Fibroblast of villous mesenchyme (primary cell): ENCODE measurements around the gene SLC24A4. TPM values are rescaled to one million over a fixed set of nuclear protein-coding genes. Genes with fewer than 3 reads are reported as not detected.

Source experiments
- DNase-seq: peaks from one replicate; pipeline ENCODE4 v3.0.0-alpha.2; 2010; ENCODE audit warnings: low read depth
- H3K4me3 ChIP-seq: 2 replicates; pipeline ENCODE4 v1.5.1; 2011; ENCODE audit warnings: low read depth, mild to moderate bottlenecking, low read length
- total RNA-seq: library from RNA; depleted of rRNA; stranded (reverse); fragments of >200 nt; gene quantifications from 2 replicates; pipeline ENCODE4 v1.2.3, GENCODE V29; 2012
- TF ChIP-seq, protein P1 (sequence below): IDR thresholded peaks from 2 replicates; pipeline ENCODE4 v1.5.1; 2012; ENCODE audit warnings: low read depth, mild to moderate bottlenecking, low read length; ENCODE audit not compliant: insufficient read depth

SLC24A4 gene
- total RNA-seq, 1 donor, result not detected

DNA sequence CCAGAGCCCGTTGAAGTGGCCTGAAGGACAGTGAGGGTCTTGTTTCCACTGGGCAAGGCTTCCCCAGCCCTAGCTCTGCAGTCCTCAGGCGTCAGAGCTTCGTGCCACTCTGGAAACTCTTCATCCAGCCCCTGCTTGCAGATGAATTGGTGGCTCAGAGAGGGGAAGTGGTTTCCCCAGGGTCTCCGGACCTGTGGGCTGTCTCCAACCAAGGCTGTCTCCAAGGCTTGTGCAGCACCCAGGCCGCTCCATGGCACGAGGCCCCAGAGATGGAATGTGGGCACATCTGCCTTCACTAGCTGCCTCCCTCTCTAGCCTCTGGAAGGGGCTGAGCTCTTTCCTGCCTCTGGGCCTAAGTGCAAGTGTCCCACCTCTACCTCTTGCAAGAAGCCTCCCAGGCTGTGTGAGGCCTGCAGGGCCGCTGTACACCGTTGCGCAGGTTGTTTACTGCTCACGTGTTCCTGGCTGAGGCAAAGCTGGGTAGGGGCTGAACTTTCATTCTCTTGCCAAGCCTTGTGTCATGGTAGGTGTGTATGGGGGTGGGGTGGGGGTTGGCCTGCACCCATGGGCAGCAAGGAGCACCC is 201.7 kb downstream of the SLC24A4 start:
- TF ChIP-seq, protein P1, sequence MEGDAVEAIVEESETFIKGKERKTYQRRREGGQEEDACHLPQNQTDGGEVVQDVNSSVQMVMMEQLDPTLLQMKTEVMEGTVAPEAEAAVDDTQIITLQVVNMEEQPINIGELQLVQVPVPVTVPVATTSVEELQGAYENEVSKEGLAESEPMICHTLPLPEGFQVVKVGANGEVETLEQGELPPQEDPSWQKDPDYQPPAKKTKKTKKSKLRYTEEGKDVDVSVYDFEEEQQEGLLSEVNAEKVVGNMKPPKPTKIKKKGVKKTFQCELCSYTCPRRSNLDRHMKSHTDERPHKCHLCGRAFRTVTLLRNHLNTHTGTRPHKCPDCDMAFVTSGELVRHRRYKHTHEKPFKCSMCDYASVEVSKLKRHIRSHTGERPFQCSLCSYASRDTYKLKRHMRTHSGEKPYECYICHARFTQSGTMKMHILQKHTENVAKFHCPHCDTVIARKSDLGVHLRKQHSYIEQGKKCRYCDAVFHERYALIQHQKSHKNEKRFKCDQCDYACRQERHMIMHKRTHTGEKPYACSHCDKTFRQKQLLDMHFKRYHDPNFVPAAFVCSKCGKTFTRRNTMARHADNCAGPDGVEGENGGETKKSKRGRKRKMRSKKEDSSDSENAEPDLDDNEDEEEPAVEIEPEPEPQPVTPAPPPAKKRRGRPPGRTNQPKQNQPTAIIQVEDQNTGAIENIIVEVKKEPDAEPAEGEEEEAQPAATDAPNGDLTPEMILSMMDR, result no peak
- no peak overlapping the region for H3K4me3 ChIP-seq
- DNase-seq, result no peak

DNA sequence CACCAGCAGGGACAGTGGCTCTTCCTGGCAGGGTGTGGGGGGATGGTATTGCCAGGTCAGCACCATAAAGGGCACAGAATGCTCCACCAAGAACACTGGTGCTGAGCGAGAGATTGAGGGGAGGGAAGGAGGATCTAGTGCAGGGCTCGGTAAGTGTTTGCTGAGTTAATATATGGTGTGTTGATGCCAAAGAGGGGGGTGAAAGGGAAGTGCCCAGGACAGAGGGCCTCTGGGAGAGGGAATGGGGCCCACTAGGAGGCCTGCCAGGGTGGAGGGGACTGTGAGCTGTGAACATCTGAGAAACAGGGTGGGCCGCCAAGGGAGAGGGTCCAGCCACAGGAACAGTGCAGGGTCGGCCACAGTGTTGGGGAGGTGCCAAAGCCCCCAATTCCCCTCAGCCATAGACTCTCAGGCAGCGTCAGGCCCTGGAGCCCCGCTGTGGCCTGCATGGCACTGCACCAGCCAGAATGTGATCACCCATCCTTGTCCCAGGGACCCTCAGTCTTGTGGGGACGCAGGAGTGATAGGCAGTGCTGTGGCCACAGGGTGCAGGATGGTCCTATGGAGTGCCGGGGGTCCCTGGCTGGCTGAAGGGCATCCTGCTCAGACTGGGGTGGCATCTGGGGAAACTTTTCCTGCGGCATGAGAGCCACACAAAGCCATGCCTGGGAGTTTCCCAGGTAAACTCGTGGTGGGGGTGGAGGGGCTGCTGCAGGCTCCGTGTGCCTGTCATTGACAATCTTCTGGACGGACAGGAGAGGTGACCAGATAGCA is 202.5 kb downstream of the SLC24A4 start:
- TF ChIP-seq, protein P1, result peak; percentile 1
- H3K4me3 ChIP-seq, result no peak overlapping the region

DNA sequence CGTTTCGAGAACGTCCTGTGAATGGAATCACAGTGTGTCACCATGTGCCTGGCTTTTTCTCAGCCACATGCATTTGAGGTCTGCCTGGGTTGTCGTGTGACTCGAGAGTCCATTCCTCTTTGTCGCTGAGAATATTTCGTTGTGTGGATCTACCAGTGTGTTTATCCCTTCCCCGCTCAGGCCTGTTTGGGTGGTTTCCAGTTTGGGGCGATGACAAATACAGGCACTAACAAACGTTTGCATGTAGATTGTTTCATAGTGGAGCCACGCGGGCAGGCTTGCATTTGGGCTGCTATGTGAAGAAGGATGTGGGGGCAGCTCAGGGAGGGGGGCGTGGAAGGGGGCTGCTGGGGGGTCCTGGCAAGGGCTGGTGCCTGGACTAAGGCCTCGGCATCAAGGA is 204.8 kb downstream of the SLC24A4 start:
- no peak for DNase-seq
- TF ChIP-seq, protein P1, result no peak
- no peak overlapping the region for H3K4me3 ChIP-seq

More for the DNA sequence above, 202.5 kb downstream of the SLC24A4 start:
- DNase-seq, result no peak

DNA sequence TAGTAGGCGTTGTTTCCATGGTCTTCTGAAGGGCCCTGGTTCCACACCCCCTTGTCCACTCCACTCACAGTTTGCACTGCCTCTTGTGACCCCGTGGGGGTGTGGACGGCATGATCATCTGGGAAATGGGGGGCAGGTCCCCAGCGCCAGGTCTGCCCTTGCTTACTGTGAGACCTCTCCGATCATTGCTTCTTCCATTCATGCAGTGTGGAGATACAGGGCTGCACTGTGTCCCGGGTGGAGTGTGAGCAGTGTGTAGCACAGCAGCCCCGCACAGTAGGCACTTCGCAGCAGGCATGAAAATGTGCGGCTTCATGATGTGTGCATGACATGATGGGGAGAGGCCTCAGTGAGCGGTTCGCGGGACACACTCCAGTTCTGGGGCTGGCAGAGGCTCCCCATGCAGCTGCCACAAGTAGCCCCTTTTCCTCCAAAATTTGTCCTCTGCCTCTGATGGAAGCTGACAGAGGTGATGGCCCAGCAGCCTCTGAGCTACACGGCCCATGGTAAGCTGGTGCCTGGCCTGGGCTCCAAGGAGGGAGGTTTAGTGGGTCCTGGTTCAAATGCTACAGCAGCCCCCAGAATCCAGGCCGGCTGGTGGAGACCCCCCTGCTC is 205.6 kb downstream of the SLC24A4 start:
- TF ChIP-seq, protein P1, result no peak
- no peak for DNase-seq

DNA sequence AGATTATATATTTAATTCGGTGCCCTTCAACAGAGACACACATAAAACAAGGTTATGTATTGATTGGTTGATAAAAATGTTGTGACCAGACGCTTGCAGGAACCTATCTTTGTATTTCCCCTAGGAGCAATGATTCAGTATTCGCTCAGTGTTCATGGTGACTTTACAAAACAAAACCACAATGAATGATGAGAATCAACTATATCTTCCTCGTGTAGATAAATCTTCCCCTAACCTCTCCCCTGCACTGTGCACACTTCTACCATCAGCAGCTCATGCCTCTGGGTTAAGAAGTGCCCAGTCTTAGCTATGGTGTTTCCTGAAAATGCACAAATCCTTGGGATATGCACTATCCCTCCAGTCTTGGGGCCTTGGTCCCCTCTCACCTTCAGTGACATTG is 206.9 kb downstream of the SLC24A4 start:
- no peak overlapping the region for H3K4me3 ChIP-seq
- DNase-seq, result no peak
- TF ChIP-seq, protein P1, result no peak

More for the DNA sequence above, 205.6 kb downstream of the SLC24A4 start:
- no peak overlapping the region for H3K4me3 ChIP-seq

DNA sequence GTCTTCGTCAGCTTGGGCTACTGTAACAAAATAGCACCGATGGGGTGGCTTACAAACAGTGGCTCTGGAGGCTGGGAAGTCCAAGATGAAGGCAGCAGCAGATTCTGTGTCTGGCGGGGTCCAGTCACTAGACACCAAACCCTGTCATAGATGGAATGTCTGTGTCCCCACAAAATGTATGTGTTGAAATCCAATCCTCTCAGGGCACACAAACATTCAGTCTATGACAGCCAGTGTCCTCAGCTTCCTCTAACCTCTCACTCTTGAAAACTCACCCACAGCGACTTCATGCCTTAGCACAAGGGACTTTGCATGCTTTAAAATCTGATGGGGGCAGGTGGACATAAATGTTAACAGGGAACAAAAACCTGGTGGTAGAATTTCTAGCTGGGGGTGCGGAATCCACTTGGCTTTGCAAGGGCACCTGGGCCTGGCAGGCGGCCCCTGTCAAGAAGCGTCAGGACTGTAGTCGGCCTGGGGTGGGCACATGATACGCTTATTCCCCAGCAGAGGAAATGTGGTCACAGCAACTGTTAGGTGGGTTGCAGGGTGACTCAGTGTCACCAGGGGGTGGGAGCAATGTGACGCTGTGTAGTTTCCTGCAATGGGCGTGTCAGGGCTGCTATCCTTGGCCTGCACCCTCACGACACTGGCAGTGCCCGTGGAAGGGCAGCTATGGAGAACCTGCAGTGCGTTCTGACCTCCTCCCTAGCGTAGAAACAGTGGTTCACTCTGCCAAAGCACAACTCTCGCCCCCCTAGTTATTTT is 208.3 kb downstream of the SLC24A4 start:
- DNase-seq, result no peak
- no peak overlapping the region for H3K4me3 ChIP-seq
- TF ChIP-seq, protein P1, result no peak
